NT2/D1 (cell line): Measurements from ENCODE around the gene SLITRK1.

Experiments used
- DNase-seq: peaks from one replicate; pipeline ENCODE4 v3.0.0-alpha.2; 2011; ENCODE audit warnings: low read depth, low spot score
- H3K27me3 ChIP-seq: 2 replicates; pipeline ENCODE4 v1.6.0; 2011; ENCODE audit warnings: mild to moderate bottlenecking; ENCODE audit not compliant: insufficient read length, insufficient read depth
- H3K36me3 ChIP-seq: 2 replicates; pipeline ENCODE4 v1.6.1; 2011; ENCODE audit warnings: mild to moderate bottlenecking, low read length, mixed read lengths; ENCODE audit not compliant: insufficient read depth, insufficient read length
- H3K4me1 ChIP-seq: 2 replicates; pipeline ENCODE4 v1.5.1; 2011; ENCODE audit not compliant: insufficient read depth, insufficient read length
- H3K4me3 ChIP-seq: 2 replicates; pipeline ENCODE4 v1.5.1; 2011; ENCODE audit warnings: low read depth; ENCODE audit not compliant: insufficient read length
- H3K9ac ChIP-seq: 2 replicates; pipeline ENCODE4 v1.6.0; 2011; ENCODE audit warnings: low read depth; ENCODE audit not compliant: insufficient read length
- H3K9me3 ChIP-seq: 2 replicates; pipeline ENCODE4 v1.5.1; 2011; ENCODE audit warnings: mild to moderate bottlenecking, low read length; ENCODE audit not compliant: insufficient read depth
- SUZ12 ChIP-seq: IDR thresholded peaks from 2 replicates; pipeline ENCODE4 v1.6.1; 2011; ENCODE audit not compliant: insufficient read length, insufficient read depth; ENCODE audit errors: extremely low read depth
- YY1 ChIP-seq: IDR thresholded peaks from 2 replicates; pipeline ENCODE4 v1.6.1; 2011; ENCODE audit not compliant: insufficient read length, insufficient read depth
- ZNF274 ChIP-seq: IDR thresholded peaks from 2 replicates; pipeline ENCODE4 v1.6.1; 2011; ENCODE audit warnings: mild to moderate bottlenecking, low read depth, low read length

The SLITRK1 gene

DNA sequence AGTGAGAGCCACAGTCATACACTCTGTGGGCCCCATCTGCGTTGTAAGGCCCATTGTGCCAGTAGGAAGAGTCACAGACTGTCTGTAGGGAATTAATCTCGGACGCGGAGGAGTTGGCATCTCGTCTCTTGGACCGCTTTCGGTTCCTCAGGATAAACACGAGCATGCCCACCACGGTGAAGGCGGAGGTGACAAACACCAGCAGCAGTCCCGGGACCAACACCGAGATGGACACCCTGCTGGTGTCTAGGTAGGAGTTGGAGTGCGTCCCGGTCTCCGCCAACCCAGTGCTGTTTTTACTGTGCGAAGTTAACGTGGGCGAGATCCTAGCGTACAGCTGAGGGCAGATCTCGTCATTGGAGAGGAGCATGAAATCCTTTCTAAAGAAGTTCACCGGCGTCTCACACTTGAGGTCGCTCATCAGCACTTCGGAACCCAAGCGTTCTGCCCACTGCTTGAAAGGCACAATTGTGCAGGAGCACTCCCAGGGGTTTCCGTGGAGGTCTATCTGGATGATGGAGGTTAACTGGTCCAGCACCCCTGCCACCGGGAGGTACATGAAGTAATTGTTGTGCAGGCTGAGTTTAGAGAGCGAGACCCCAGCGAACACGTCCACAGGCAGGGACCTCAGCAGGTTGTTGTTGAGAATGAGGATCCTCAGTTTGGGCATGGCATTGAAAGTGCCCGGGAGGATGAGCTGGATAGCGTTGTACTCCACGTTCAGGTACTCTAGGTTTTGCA, 2.7 kb downstream of the SLITRK1 start:
- Histone ChIP-seq H3K36me3 (no peaks in the 10 kb centered on the region), H3K27me3 (peaks cover 11% of the 10 kb centered on the region), H3K9ac (no peak overlapping the region), H3K4me1 (no peaks in the 10 kb centered on the region), H3K4me3 (no peak overlapping the region), H3K9me3 (no peaks in the 10 kb centered on the region)
- TF ChIP-seq YY1 (no peak), ZNF274 (no peak), SUZ12 (no peak)
- no peak for DNase-seq

DNA sequence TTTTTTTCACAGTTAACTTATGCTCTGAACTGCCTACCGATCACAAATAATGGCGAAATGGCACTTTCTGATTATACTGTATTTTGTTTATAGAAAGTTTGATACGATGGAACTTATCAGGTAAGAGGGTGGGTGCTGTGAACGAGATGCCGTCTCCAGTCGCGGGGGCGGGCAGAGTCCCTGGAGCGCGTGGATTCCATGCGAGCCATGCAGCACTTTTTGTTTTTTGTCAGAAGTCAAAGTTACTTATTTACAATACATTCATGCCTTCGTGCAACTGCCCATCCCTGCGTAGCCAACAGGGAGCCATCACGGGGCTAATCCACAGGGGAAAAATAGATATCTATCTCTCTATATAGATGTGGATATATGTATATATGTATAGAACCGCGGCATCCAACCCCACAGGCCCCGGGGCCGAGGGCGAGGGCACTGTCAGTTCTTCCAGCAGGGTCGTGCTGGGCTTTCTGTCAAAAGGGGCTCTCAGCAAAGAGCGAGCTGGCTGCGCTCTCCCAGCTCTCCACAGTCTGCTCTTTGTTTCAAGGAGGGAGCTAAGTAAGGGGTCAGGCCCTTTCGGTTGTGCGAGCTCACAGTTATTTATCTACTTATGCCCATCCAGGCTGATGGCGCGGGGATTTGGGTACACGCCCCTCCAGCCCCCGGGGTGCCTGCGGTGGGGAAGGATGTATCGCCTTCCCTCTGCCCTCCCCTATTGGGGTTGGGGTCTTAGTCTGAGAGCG, 3.4 kb downstream of the SLITRK1 start:
- Histone ChIP-seq H3K27me3 (peaks cover 9% of the 10 kb centered on the region), H3K9ac (no peak overlapping the region), H3K4me3 (no peak overlapping the region), H3K9me3 (no peaks in the 10 kb centered on the region), H3K36me3 (no peaks in the 10 kb centered on the region), H3K4me1 (no peaks in the 10 kb centered on the region)
- TF ChIP-seq SUZ12: no peak
- TF ChIP-seq ZNF274: no peak
- no peak for TF ChIP-seq YY1
- no peak for DNase-seq

DNA sequence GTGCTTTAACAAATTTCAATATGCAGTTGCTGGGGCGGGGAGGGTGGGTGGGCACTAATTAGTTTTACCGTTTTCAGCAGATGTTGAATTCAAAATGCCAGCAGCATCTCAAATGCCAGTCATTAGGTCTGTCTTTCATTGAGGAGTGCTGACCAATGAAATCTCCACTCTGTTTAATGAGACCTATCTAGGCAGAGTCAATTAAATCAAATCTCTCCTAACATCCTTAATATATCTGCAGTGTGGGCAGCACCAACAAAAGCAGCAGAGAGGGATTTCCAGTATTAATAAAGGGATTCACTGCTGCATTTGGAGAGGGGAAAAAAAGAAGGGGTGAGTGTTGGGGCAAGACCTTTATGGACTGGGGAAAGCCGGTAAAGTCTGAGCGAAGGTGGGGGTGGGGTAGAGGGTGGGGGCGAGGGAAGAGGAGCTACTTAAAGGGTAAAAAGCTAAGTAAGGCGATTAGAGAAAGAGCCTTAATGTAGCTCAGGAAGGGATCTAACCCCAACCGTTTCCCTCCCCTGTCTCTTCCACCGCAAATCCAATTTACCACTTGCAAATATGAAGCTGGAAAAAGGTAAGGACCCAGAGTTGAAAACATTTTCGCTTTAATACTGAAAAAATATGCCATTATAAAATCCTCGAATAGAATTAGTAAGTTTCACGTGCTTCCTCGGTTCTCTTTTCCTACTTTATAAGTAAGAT, 4.5 kb downstream of the SLITRK1 start:
- Histone ChIP-seq H3K27me3 (peaks cover 2% of the 10 kb centered on the region), H3K4me3 (no peak overlapping the region), H3K36me3 (no peaks in the 10 kb centered on the region), H3K9me3 (no peaks in the 10 kb centered on the region), H3K9ac (no peak overlapping the region), H3K4me1 (no peaks in the 10 kb centered on the region)
- no peak for DNase-seq
- no peak for TF ChIP-seq YY1
- TF ChIP-seq ZNF274: no peak
- no peak for TF ChIP-seq SUZ12

DNA sequence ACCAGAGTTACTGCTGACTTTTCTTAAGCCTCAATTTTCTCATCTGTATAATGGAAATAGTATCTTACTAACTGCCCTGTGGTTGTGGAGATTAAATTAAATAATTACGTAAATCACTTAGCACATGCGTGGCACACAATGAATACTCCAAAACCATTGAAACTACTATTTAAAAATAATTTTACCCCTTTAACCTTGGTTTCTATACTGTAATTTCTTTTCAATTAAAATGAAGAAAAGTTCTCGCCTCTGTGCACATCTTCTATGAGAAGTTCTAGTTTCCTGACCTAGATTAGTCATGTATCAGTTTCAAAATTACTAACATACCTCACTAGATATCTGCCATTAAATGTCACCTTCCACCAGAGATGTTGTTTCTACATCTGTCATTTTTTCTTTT, 5.7 kb downstream of the SLITRK1 start:
- no peak overlapping the region for H3K9ac ChIP-seq
- no peaks in the 10 kb centered on the region for H3K36me3 ChIP-seq
- H3K4me1 ChIP-seq: no peaks in the 10 kb centered on the region
- H3K9me3 ChIP-seq: no peaks in the 10 kb centered on the region
- DNase-seq: no peak
- peaks cover 2% of the 10 kb centered on the region for H3K27me3 ChIP-seq
- TF ChIP-seq ZNF274 (no peak), YY1 (no peak), SUZ12 (no peak)
- H3K4me3 ChIP-seq: no peak overlapping the region

DNA sequence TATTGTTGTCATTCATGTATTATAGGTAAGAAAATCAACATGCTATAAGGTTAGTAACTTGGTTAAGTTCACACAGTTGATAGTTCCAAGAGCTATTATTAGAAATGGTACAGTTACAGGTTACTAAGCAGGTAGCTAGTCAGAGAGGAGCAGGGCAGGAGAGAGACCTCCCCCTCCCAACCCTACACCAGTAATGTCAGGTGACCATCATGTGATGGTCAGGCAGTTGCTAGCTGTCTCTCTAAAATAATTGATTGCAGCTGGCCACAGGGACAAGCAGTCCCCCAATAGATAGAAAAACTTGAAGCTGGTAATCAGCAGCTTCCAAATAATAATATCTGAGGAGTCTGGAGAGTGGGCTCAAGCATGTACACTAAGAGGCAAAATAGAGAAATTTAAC, 14.6 kb downstream of the SLITRK1 start:
- TF ChIP-seq SUZ12: no peak
- no peak for TF ChIP-seq ZNF274
- no peak for TF ChIP-seq YY1
- no peak overlapping the region for H3K9ac ChIP-seq
- DNase-seq: no peak

DNA sequence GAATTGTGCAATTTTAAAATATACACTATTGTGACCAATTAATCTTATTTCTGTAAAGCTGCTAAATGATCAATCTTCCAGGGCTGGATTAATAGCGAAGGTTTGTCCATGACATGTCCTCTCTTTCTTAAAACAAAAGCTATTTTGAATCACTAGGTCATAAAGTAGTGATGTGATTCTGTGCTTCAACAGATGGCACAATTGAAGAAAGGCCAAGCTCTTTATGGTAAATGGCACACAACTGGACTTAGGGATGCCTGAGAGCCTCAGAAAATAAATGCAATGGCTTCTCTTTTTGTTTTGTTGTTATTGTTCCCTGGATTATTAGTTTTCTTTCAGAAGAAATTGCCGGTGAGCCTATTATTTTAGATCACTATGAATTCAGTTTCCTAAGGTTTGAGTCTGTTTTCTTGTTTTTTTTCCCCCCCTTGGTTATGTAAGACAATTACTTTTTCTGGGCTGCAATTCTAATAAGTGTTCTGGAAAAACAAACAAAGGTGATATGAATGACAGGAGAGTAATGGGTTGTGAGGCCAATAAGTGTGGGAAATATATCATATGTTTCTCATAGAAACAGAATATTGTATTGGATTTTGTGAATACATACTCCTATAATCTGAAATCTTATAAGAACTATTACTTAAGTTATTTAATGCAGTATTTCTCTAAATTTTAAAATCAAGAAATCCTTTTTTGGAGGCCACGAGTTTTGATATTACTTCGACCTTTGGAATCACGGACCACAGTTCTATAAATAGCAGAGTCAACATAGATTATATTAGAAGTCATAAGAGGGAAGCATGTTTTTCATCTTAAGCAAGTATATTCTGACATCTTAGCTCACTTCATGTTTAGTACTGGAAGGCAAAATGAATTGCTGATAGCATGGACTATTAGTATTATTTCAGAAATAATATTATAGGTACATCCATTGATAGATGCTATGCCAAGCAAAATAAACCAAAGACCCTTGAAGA, 16.8 kb downstream of the SLITRK1 start:
- Histone ChIP-seq H3K4me3 (no peak overlapping the region), H3K9me3 (no peaks in the 10 kb centered on the region), H3K36me3 (no peaks in the 10 kb centered on the region), H3K9ac (no peak overlapping the region), H3K4me1 (no peaks in the 10 kb centered on the region), H3K27me3 (no peaks in the 10 kb centered on the region)
- no peak for DNase-seq
- no peak for TF ChIP-seq YY1
- TF ChIP-seq ZNF274: no peak
- no peak for TF ChIP-seq SUZ12

More for the DNA sequence above, 14.6 kb downstream of the SLITRK1 start:
- no peak overlapping the region for H3K4me3 ChIP-seq
- no peaks in the 10 kb centered on the region for H3K9me3 ChIP-seq
- H3K4me1 ChIP-seq: no peaks in the 10 kb centered on the region
- no peaks in the 10 kb centered on the region for H3K36me3 ChIP-seq
- no peaks in the 10 kb centered on the region for H3K27me3 ChIP-seq
